Measurements from ENCODE around the gene DDX1.

GRCh38 chr2:15580451-15580850 lies 11.2 kb upstream of the DDX1 start:
- TF ChIP-seq POLR2A (IDR thresholded peaks at IDR 0.05) (no peak), CTCF (IDR thresholded peaks at IDR 0.05) (no peak)

All from heart left ventricle (tissue), 13 donors.